ENCODE results near the gene FBXO34. TPM values are rescaled to one million over a fixed set of nuclear protein-coding genes. Genes with fewer than 3 reads are reported as not detected.
A peak's percentile ranks its signal among the peaks of the same experiment; 100 is the strongest.

Gene FBXO34
- total and polyA plus RNA-seq, 5 experiments from 2014 or later: 16.8 to 25.5 (median 23.1) TPM

GRCh38 chr14:55248411-55248810 lies 22.8 kb upstream of the FBXO34 start:
- no peak overlapping the region for H3K27ac Mint-ChIP-seq
- no peaks in the 10 kb centered on the region for H3K9me3 Mint-ChIP-seq
- ATAC-seq (no peak), DNase-seq (no peak)
- peaks cover 2 to 41% (median 17%) of the 10 kb centered on the region in 5 donors for H3K27me3 Mint-ChIP-seq
- POLR2A ChIA-PET: no interaction called here
- no peak overlapping the region for H3K4me3 Mint-ChIP-seq
- H3K36me3 Mint-ChIP-seq: no peaks in the 10 kb centered on the region
- H3K4me1 Mint-ChIP-seq: no peaks in the 10 kb centered on the region

GRCh38 chr14:55249423-55249822 lies 21.8 kb upstream of the FBXO34 start:
- Mint-ChIP-seq H3K4me3 (no peak overlapping the region), H3K36me3 (no peaks in the 10 kb centered on the region), H3K4me1 (no peaks in the 10 kb centered on the region), H3K27ac (no peak overlapping the region), H3K27me3 (peaks cover 2 to 41% (median 17%) of the 10 kb centered on the region in 5 donors), H3K9me3 (no peaks in the 10 kb centered on the region)
- POLR2A ChIA-PET: no interaction called here
- ATAC-seq (no peak), DNase-seq (no peak)

- POLR2A ChIA-PET: no interaction called here
- H3K36me3 Mint-ChIP-seq: no peaks in the 10 kb centered on the region
- no peak for DNase-seq
Observed at GRCh38 chr14:55253276-55253675, 17.9 kb upstream of the FBXO34 start.

GRCh38 chr14:55254581-55254980 lies 16.6 kb upstream of the FBXO34 start:
- peaks cover 2 to 20% (median 7%) of the 10 kb centered on the region in 5 donors for H3K27me3 Mint-ChIP-seq
- no peaks in the 10 kb centered on the region for H3K36me3 Mint-ChIP-seq
- H3K9me3 Mint-ChIP-seq: no peaks in the 10 kb centered on the region
- no peak overlapping the region for H3K27ac Mint-ChIP-seq
- POLR2A ChIA-PET: no interaction called here
- ATAC-seq (no peak), DNase-seq (no peak)
- no peak overlapping the region for H3K4me3 Mint-ChIP-seq
- no peaks in the 10 kb centered on the region for H3K4me1 Mint-ChIP-seq

More at GRCh38 chr14:55253276-55253675, 17.9 kb upstream of the FBXO34 start:
- Mint-ChIP-seq H3K4me1 (no peaks in the 10 kb centered on the region), H3K9me3 (no peaks in the 10 kb centered on the region), H3K27me3 (peaks cover 2 to 31% (median 19%) of the 10 kb centered on the region in 5 donors), H3K4me3 (no peak overlapping the region), H3K27ac (no peak overlapping the region)
- no peak for ATAC-seq

GRCh38 chr14:55255979-55256378 lies 15.2 kb upstream of the FBXO34 start:
- no peak for ATAC-seq
- Mint-ChIP-seq H3K9me3 (no peaks in the 10 kb centered on the region), H3K27me3 (peaks cover 0 to 8% (median 4%) of the 10 kb centered on the region in 5 donors), H3K4me1 (no peaks in the 10 kb centered on the region), H3K4me3 (no peak overlapping the region), H3K36me3 (no peaks in the 10 kb centered on the region), H3K27ac (no peak overlapping the region)
- POLR2A ChIA-PET: no interaction called here
- no peak for DNase-seq

GRCh38 chr14:55256586-55256985 lies 14.6 kb upstream of the FBXO34 start:
- H3K9me3 Mint-ChIP-seq: no peaks in the 10 kb centered on the region
- ATAC-seq (no peak), DNase-seq (no peak)
- H3K4me1 Mint-ChIP-seq: no peaks in the 10 kb centered on the region
- H3K4me3 Mint-ChIP-seq: no peak overlapping the region
- peaks cover 0 to 9% (median 0%) of the 10 kb centered on the region in 5 donors for H3K27me3 Mint-ChIP-seq
- POLR2A ChIA-PET: no interaction called here
- no peaks in the 10 kb centered on the region for H3K36me3 Mint-ChIP-seq
- no peak overlapping the region for H3K27ac Mint-ChIP-seq

GRCh38 chr14:55265197-55265596 lies 6.0 kb upstream of the FBXO34 start:
- H3K36me3 Mint-ChIP-seq: no peaks in the 10 kb centered on the region
- no peak overlapping the region for H3K27ac Mint-ChIP-seq
- H3K4me3 Mint-ChIP-seq: no peak overlapping the region
- POLR2A ChIA-PET: no interaction called here
- no peak for DNase-seq
- ATAC-seq: peak in 1 of 2 donors; percentile 22
- peaks cover 0 to 5% (median 0%) of the 10 kb centered on the region in 5 donors for H3K27me3 Mint-ChIP-seq
- no peaks in the 10 kb centered on the region for H3K4me1 Mint-ChIP-seq
- H3K9me3 Mint-ChIP-seq: no peaks in the 10 kb centered on the region

GRCh38 chr14:55267820-55268219 lies 3.4 kb upstream of the FBXO34 start:
- no peak overlapping the region for H3K27ac Mint-ChIP-seq
- POLR2A ChIA-PET: no interaction called here
- H3K27me3 Mint-ChIP-seq: no peaks in the 10 kb centered on the region
- no peak overlapping the region for H3K4me3 Mint-ChIP-seq
- peaks cover 6 to 15% (median 13%) of the 10 kb centered on the region in 4 donors for H3K4me1 Mint-ChIP-seq
- DNase-seq: no peak
- no peaks in the 10 kb centered on the region for H3K36me3 Mint-ChIP-seq
- H3K9me3 Mint-ChIP-seq: no peaks in the 10 kb centered on the region
- ATAC-seq: no peak

- Mint-ChIP-seq H3K27ac (peak overlapping the region; percentile 82 to 96 (median 90)), H3K27me3 (no peaks in the 10 kb centered on the region), H3K4me3 (peak overlapping the region; percentile 84 to 93 (median 88)), H3K9me3 (no peaks in the 10 kb centered on the region), H3K36me3 (no peaks in the 10 kb centered on the region), H3K4me1 (peaks cover 20 to 50% (median 44%) of the 10 kb centered on the region in 4 donors)
- peak; percentile 42 to 49 for ATAC-seq
- peak; percentile 28 to 79 (median 52) for DNase-seq
- POLR2A ChIA-PET: interaction anchor here (0.7 to 1.6 kb wide), 2 partner anchors 157 to 187 kb away, joined by 3 to 6 read pairs; no protein-coding TSS in a partner anchor
Observed at GRCh38 chr14:55271572-55272298, 514 bp downstream of the FBXO34 start.

- Mint-ChIP-seq H3K4me3 (peak overlapping the region; percentile 84 to 93 (median 88)), H3K36me3 (no peaks in the 10 kb centered on the region), H3K9me3 (no peaks in the 10 kb centered on the region), H3K4me1 (peaks cover 20 to 57% (median 50%) of the 10 kb centered on the region in 4 donors), H3K27me3 (no peaks in the 10 kb centered on the region), H3K27ac (peak overlapping the region; percentile 82 to 95 (median 89))
- POLR2A ChIA-PET: interaction anchor here (0.7 to 1.6 kb wide), 4 partner anchors 10 to 308 kb away, joined by 3 to 6 read pairs (median 3); partner anchors contain the start of gene KTN1
- DNase-seq (no peak), ATAC-seq (no peak)
Observed at GRCh38 chr14:55272387-55272786, 1.2 kb downstream of the FBXO34 start.

GRCh38 chr14:55272922-55273321 lies 1.7 kb downstream of the FBXO34 start:
- Mint-ChIP-seq H3K27ac (peak overlapping the region in 7 of 10 donors; percentile 2 to 95 (median 83)), H3K36me3 (no peaks in the 10 kb centered on the region), H3K27me3 (no peaks in the 10 kb centered on the region), H3K9me3 (no peaks in the 10 kb centered on the region), H3K4me3 (peak overlapping the region; percentile 84 to 93 (median 88)), H3K4me1 (peaks cover 23 to 62% (median 56%) of the 10 kb centered on the region in 4 donors)
- no peak for ATAC-seq
- DNase-seq: no peak
- POLR2A ChIA-PET: interaction anchor here (0.7 to 1.0 kb wide), 2 partner anchors 9 to 308 kb away, joined by 3 read pairs; partner anchors contain the start of gene KTN1

- H3K4me3 Mint-ChIP-seq: peak overlapping the region in 1 of 10 donors; percentile 15
- no peaks in the 10 kb centered on the region for H3K9me3 Mint-ChIP-seq
- POLR2A ChIA-PET: no interaction called here
- DNase-seq (no peak), ATAC-seq (no peak)
- H3K36me3 Mint-ChIP-seq: no peaks in the 10 kb centered on the region
- no peaks in the 10 kb centered on the region for H3K27me3 Mint-ChIP-seq
- peak overlapping the region in 1 of 10 donors; percentile 65 for H3K27ac Mint-ChIP-seq
- H3K4me1 Mint-ChIP-seq: peaks cover 24 to 71% (median 62%) of the 10 kb centered on the region in 4 donors
Observed at GRCh38 chr14:55274146-55274545, 2.9 kb downstream of the FBXO34 start.

GRCh38 chr14:55274751-55275150 lies 3.5 kb downstream of the FBXO34 start:
- ATAC-seq: no peak
- Mint-ChIP-seq H3K27me3 (no peaks in the 10 kb centered on the region), H3K4me3 (no peak overlapping the region), H3K36me3 (peaks cover 0 to 2% (median 0%) of the 10 kb centered on the region in 3 donors), H3K27ac (peak overlapping the region in 3 of 10 donors; percentile 34 to 40 (median 38)), H3K9me3 (no peaks in the 10 kb centered on the region), H3K4me1 (peaks cover 27 to 76% (median 65%) of the 10 kb centered on the region in 4 donors)
- POLR2A ChIA-PET: no interaction called here
- no peak for DNase-seq
